ENCODE results near the gene SMYD3.
A peak's percentile ranks its signal among the peaks of the same experiment; 100 is the strongest.

SMYD3 gene

DNA sequence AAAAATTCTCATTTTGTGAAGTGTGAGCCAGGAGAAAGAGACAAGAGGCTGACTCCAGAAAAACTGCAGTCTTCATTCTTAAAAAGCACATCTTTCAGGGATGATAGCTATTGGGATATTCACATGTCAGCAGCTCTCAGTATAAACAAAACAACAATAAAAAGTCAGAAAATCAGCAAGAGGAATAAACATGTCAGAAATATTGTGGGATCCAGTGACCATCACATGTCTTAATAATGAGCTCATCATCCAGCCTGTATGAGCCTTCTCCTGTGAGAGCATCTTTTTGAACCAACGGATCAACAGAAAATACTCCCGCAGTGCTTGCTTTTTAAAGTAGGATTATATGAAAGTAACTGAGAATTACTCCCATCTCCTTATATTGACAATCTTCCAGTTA lies 241.6 kb downstream of the SMYD3 start:
- Histone ChIP-seq H3K27me3 (ENCODE audit: insufficient read depth, low read length, poor library complexity) (no peaks in the 10 kb centered on the region), H3K9me3 (ENCODE audit: insufficient read depth, low read length, severe bottlenecking) (no peaks in the 10 kb centered on the region), H3K9ac (ENCODE audit: low read depth, low read length) (no peak overlapping the region), H4K20me1 (ENCODE audit: insufficient read depth, low read length) (no peaks in the 10 kb centered on the region), H2AFZ (ENCODE audit: low read depth, low read length) (no peak overlapping the region), H3K4me2 (ENCODE audit: insufficient read depth, low read length) (no peak overlapping the region), H3K4me1 (ENCODE audit: insufficient read depth, low read length) (no peaks in the 10 kb centered on the region), H3K36me3 (ENCODE audit: insufficient read depth, low read length) (no peaks in the 10 kb centered on the region), H3K4me3 (ENCODE audit: low read depth in 1 of 2, low read length in 2 of 2) (no peak overlapping the region), H3K79me2 (ENCODE audit: insufficient read depth, low read length) (no peaks in the 10 kb centered on the region), H3K27ac (ENCODE audit: low read length) (no peak overlapping the region)
- ATAC-seq (ENCODE audit: insufficient read depth, low read depth) (no peak), DNase-seq (no peak)
- TF ChIP-seq CTCF (IDR thresholded peaks at IDR 0.05; ENCODE audit: borderline replicate concordance, extremely low read depth, low read length, poor library complexity, severe bottlenecking) (no peak), EZH2 (IDR thresholded peaks at IDR 0.05; ENCODE audit: borderline replicate concordance, low read depth, low read length, severe bottlenecking) (no peak)

- Histone ChIP-seq H3K4me1 (ENCODE audit: insufficient read depth, low read length) (no peaks in the 10 kb centered on the region), H3K27ac (ENCODE audit: low read length) (no peak overlapping the region), H3K79me2 (ENCODE audit: insufficient read depth, low read length) (no peaks in the 10 kb centered on the region), H3K27me3 (ENCODE audit: insufficient read depth, low read length, poor library complexity) (no peaks in the 10 kb centered on the region), H4K20me1 (ENCODE audit: insufficient read depth, low read length) (no peaks in the 10 kb centered on the region), H3K9ac (ENCODE audit: low read depth, low read length) (no peak overlapping the region), H2AFZ (ENCODE audit: low read depth, low read length) (no peak overlapping the region), H3K9me3 (ENCODE audit: insufficient read depth, low read length, severe bottlenecking) (peaks cover 17% of the 10 kb centered on the region), H3K4me2 (ENCODE audit: insufficient read depth, low read length) (no peak overlapping the region), H3K36me3 (ENCODE audit: insufficient read depth, low read length) (no peaks in the 10 kb centered on the region), H3K4me3 (ENCODE audit: low read depth in 1 of 2, low read length in 2 of 2) (no peak overlapping the region)
- TF ChIP-seq EZH2 (IDR thresholded peaks at IDR 0.05; ENCODE audit: borderline replicate concordance, low read depth, low read length, severe bottlenecking) (no peak), CTCF (IDR thresholded peaks at IDR 0.05; ENCODE audit: borderline replicate concordance, extremely low read depth, low read length, poor library complexity, severe bottlenecking) (no peak)
- ATAC-seq (ENCODE audit: insufficient read depth, low read depth): no peak
- no peak for DNase-seq
Measured at GRCh38 chr1:246262281-246262680, 244.8 kb downstream of the SMYD3 start.

DNA sequence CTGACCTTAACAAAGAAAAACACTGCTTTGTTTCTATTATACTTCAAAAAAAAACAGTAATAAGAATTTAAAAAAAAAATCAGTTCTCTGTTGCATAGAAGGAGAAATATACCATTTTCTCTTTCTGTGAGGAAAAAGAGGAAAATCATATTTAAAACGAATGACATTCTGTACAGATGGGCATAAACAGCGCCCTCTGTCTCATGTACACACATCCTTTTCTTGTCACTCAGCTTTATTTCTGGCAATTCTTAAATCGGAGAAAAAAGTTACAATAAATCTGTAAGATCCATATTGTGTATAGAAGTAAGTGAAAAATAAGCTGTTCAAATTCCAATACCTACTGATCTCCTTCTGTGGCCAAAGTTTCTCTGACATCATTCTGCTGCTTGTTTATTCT lies 245.4 kb downstream of the SMYD3 start:
- Histone ChIP-seq H3K9me3 (ENCODE audit: insufficient read depth, low read length, severe bottlenecking) (peaks cover 17% of the 10 kb centered on the region), H4K20me1 (ENCODE audit: insufficient read depth, low read length) (no peaks in the 10 kb centered on the region), H3K9ac (ENCODE audit: low read depth, low read length) (no peak overlapping the region), H2AFZ (ENCODE audit: low read depth, low read length) (no peak overlapping the region), H3K79me2 (ENCODE audit: insufficient read depth, low read length) (no peaks in the 10 kb centered on the region), H3K27me3 (ENCODE audit: insufficient read depth, low read length, poor library complexity) (no peaks in the 10 kb centered on the region), H3K27ac (ENCODE audit: low read length) (no peak overlapping the region), H3K4me3 (ENCODE audit: low read depth in 1 of 2, low read length in 2 of 2) (no peak overlapping the region), H3K4me2 (ENCODE audit: insufficient read depth, low read length) (no peak overlapping the region), H3K4me1 (ENCODE audit: insufficient read depth, low read length) (no peaks in the 10 kb centered on the region), H3K36me3 (ENCODE audit: insufficient read depth, low read length) (no peaks in the 10 kb centered on the region)
- TF ChIP-seq EZH2 (IDR thresholded peaks at IDR 0.05; ENCODE audit: borderline replicate concordance, low read depth, low read length, severe bottlenecking) (no peak), CTCF (IDR thresholded peaks at IDR 0.05; ENCODE audit: borderline replicate concordance, extremely low read depth, low read length, poor library complexity, severe bottlenecking) (peak; percentile 13)
- DNase-seq (no peak), ATAC-seq (ENCODE audit: insufficient read depth, low read depth) (no peak)

- ATAC-seq (ENCODE audit: insufficient read depth, low read depth) (no peak), DNase-seq (no peak)
- H3K4me3 ChIP-seq (ENCODE audit: low read depth in 1 of 2, low read length in 2 of 2): no peak overlapping the region
- H4K20me1 ChIP-seq (ENCODE audit: insufficient read depth, low read length): no peaks in the 10 kb centered on the region
- H2AFZ ChIP-seq (ENCODE audit: low read depth, low read length): no peak overlapping the region
- H3K9ac ChIP-seq (ENCODE audit: low read depth, low read length): no peak overlapping the region
- H3K4me2 ChIP-seq (ENCODE audit: insufficient read depth, low read length): no peak overlapping the region
- no peaks in the 10 kb centered on the region for H3K27me3 ChIP-seq (ENCODE audit: insufficient read depth, low read length, poor library complexity)
- no peaks in the 10 kb centered on the region for H3K36me3 ChIP-seq (ENCODE audit: insufficient read depth, low read length)
- H3K9me3 ChIP-seq (ENCODE audit: insufficient read depth, low read length, severe bottlenecking): peaks cover 17% of the 10 kb centered on the region
- H3K27ac ChIP-seq (ENCODE audit: low read length): no peak overlapping the region
- no peak for TF ChIP-seq CTCF (IDR thresholded peaks at IDR 0.05; ENCODE audit: borderline replicate concordance, extremely low read depth, low read length, poor library complexity, severe bottlenecking)
- TF ChIP-seq EZH2 (IDR thresholded peaks at IDR 0.05; ENCODE audit: borderline replicate concordance, low read depth, low read length, severe bottlenecking): no peak
- no peaks in the 10 kb centered on the region for H3K4me1 ChIP-seq (ENCODE audit: insufficient read depth, low read length)
- no peaks in the 10 kb centered on the region for H3K79me2 ChIP-seq (ENCODE audit: insufficient read depth, low read length)
Measured at GRCh38 chr1:246258250-246258649, 248.8 kb downstream of the SMYD3 start.

Data from DND-41 (cell line).